Measurements from ENCODE around the gene DCAF17.
"Not testable (repeated sequence)": the region's sequence is repeated elsewhere in the genome, so short reads cannot be mapped to it uniquely, and the experiment has no call there.

DCAF17 gene

DNA sequence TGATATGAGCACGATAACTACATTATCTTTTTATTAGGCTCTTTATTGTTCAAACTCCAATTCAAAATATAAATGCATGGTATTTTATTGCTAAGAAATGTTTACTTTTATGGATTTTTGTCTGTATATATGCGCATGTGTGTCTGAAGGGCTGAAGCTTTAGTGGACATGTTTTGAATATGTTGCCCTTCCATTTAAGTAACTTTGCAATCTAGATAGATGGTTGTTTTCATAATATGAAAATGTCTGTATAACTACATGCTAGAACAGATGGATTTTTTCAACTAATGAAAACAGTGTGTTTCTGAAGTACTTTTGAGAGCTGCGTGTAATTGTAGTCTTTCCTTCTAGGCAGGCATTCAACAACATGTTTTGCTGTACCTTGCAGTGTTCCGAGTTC lies 18.7 kb downstream of the DCAF17 start:
- no peak for DNase-seq (ENCODE audit: low read depth)

DNA sequence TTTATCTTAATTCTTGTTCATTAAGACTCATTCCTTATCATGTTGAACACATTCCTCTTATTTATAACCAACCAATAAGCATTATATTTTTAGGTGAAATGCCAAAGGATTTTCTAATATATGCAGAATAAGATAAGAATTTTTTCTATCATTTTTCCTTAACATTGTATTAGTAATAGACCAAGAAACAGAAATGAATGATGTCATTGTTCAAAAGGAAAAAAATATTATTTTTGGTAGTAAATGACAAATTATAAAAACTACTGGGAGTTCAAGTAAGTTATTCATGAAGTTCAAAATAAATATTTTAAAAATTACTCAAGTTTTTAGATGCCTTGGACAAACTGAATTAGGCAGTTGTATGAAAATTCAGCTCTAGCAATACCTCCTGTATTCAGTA lies 25.5 kb downstream of the DCAF17 start:
- no peak for DNase-seq (ENCODE audit: low read depth)

DNA sequence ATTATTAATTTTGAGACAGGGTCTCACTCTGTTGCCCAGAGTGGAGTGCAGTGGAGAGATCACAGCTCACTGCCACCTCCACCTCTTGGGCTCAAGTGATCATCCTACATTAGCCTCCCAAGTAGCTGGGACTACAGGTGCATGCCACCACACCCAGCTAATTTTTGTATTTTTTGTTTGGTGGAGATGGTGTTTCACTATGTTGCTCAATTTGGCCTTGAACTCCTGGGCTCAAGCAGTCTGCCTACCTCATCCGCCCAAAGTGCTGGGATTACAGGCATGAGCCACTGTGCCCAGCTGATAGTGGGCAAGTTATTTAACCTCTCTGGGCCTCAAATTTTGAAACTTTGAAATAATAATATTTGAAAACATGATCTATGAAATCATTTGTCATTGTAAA lies 26.5 kb downstream of the DCAF17 start:
- DNase-seq (ENCODE audit: low read depth), result no peak

DNA sequence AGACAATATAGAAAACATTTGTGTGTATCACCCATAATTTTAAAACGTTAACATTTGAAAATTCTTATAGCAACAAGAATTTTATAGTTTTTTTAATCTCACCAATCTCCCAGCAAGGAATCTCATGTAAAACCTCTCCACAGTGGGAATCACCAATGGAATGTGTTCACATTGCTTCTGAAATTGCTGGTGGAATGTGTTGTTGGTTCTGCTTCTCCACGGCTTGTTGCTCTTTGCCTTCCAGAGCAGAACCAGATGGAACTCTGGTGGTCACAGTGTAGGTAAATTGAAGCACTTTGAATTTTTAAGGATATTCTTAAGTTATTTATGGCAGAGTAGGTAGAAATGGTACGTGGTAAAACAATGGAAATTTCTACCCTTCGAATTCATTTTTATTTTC lies 35.1 kb downstream of the DCAF17 start:
- DNase-seq (ENCODE audit: low read depth), result peak; percentile 6

DNA sequence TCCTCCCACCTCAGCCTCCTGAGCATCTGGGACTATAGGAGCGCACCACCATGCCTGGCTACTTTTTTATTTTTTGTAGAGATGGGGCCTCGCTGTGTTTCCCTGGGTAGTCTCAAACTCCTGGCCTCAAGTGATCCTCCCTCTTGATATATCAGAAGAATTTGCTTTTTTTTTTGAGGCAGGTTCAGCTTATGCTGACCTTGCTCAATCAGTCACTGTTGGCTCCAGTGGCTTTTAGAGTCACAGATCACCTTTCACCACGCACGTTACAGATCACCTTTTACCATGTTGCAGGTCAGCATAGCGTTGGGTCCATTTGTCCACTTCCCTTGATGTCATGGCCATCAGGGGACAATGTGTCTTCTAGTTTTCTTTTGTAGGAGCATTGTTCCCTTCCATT lies 36.1 kb downstream of the DCAF17 start:
- DNase-seq (ENCODE audit: low read depth), result no peak

DNA sequence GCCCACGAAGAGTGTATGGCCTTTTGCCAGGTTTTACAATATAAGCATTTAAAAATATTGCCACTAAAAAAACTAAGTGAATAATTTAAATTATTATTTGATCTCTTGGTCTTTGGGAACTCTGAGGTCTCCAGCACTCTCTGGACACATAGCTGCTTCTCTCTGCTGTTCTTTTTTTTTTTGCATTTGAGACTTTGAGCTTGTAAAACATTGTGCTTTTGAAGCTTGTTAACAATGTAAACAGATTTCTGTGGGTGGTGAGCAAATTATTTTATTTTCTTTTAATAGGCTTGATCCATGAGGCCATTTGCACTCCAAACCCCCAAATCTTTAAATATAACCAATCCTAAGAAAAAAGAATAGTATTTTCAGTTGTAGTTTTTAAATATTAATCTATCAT lies 42.0 kb downstream of the DCAF17 start:
- DNase-seq (ENCODE audit: low read depth), result no peak

DNA sequence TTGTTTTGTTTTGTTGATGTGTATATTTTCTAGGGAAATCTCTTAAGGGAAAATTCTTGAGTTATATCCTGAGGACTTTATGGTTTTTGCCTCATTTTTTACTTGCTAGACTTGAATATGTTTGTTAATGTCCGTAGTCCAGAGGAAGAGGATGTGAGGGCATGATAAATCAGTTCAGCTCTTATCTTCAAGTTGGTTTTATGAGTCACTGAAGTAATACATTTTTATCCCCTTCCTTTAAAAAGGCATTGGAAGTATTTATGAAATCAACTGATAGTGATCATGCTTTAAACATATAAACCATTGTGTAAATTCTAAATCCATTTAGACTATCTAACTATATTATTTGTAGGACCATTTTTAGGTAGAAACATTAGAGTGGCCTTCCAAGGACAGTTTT lies 44.3 kb downstream of the DCAF17 start:
- no peak for DNase-seq (ENCODE audit: low read depth)

DNA sequence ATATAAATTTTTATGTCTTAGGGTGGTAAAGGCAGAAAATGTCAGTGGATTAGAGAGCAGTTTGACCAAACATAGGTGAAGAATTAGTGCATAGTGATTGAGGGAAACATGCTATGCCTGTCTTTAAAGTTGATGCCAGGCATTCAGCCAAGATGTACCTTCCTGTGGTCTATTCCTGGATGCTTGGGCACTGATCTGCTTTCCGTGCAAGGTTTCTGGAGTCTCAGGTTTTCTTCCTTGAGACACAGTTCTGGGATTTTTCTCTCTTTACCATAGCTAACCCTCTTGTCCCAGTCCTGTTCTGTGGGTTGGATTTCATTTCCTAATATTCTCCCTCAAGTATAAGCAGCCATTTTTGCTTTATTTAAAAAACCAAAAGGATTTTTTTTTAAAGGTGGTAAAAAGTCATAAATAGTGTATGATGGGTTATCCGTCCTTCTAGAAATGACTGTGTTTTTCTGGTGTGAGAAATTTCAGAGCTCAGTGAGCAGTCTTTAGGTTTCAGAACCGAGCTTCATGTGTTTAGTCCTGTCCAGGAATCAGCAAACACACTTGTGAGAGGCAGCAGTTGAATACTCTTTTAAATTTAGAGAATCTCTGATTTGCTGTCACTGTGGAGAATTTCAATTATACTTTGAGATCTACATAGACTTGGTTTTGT lies 45.3 kb downstream of the DCAF17 start:
- DNase-seq (ENCODE audit: low read depth), result no peak

DNA sequence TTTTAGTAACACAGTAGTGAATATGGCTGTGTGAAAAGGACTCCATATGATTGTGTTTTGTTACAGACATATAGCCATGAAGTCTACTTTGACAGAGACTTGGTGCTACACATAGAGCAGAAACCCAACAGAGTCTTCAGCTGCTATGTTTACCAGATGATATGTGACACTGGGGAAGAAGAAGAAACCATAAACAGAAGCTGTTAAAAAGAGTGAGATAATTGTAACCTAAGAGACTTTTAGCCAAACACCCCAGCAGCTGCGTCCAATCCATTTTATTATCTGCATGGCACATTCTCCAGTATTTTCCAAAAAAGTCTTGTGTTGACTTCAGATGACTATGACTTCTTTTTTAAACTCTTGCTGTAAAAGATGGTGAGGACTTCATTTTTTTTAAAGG lies 46.9 kb downstream of the DCAF17 start:
- no peak for DNase-seq (ENCODE audit: low read depth)

DNA sequence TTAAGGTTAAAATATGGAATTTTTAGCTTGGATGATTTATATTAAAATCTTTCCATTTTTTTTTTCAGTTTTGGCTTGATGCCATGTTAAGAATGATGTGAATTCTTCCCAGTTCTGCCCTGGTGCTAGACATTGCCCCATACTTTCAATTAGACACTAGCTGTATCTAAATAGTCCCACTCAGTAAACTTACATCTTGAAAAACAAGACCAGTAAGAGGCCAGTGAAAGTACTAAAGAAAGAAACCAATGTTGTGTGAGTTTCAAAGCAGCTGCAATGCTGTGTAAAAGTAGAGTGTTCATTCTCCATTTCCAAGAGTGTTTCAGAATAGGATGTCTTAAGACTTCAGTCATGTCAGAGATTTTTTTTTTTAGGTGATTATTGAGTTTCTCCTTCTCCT lies 48.3 kb downstream of the DCAF17 start:
- DNase-seq (ENCODE audit: low read depth), result peak; percentile 4

DNA sequence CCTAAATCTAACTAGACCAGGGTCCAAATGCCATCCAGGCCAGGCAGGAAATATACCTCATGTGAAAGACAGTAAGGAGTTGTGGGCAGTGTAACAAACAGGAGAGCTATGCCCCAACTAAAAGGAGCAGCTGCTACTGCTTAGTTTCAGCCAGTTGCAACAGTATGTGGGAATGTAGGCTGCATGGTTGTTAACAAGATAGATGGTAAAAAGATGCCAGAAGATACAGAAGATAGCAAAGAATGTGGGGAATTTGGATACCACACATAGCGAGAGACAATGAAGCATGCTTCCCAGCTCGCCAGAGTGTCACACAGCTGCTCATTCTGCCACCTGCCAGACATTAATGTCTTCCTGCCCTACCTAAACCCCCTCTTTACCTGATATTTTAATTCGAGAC lies 48.9 kb downstream of the DCAF17 start:
- peak; percentile 60 for DNase-seq (ENCODE audit: low read depth)

DNA sequence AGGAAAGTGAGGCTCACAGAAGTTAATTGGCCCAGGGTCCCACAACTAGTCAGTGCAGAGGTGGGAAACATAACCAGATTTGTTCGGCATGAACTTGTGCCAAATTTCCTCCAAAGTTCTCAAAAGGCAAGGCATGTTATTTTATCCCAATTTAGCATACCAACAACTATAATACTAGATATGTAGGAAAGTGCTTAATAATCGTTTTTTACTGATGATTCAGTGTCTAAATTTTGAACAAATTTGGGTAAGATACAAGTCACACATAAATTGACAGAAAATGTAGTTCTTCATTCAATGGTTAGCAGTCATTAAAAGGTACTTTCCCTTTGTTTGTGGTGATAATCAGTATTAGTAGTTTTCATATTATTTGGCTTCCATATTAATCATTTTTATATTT lies 49.8 kb downstream of the DCAF17 start:
- DNase-seq (ENCODE audit: low read depth), result no peak

DNA sequence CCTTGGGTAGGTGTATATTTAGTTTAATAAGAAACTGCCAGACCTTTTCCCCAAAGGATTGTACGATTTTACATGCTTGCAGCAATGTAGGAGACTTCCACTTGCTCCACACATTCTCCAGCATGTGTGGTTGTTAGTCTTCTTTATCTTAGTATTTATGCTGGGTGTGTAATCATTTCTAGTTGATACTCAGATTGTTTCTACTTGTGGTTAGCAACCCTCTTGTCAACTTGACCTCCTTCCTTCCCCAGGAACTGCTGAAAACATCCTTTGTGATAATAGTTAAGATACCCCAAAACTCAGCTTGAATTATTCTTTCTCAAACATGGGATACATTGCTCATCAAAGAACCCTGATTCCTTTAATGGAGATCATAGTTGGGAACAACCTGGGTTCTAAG lies 51.1 kb downstream of the DCAF17 start:
- DNase-seq (ENCODE audit: low read depth), result no peak

DNA sequence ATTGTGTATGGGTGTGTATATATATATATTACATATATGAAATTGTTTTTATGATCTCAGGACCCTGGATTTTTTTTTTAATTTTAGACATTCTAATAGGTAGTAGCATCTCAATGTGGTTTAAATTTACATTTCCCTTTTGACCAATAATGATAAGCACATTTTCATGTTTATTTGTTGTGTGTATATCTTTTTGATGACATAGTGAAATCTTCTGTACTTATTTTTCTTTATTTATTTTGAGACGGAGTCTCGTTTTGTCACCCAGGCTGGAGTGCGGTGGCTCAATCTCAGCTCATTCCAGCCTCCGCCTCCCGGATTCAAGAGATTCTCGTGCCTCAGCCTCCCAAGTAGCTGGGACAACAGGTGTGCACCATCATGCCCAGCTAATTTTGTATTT lies 53.2 kb downstream of the DCAF17 start:
- DNase-seq (ENCODE audit: low read depth), result no peak

DNA sequence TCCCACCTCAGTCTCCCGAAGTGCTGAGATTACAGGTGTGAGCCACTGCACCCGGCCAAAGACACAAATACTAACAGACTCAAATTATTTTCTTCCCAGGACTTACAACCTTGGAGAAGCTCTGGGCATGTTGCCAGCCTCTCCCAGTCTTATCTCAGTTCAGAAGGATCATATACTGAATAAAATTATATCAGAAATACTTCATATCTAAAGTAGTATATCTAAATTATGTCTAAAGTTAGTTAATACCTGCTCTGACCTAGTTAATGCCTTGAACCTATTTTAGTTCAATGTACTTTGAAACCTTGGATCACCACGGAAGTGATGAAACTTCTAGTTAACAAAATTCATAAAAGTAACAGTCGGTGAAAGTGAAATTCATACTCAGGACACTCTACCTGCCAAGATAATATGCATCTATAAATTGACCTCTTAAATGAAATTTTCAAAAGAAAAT lies 53.8 kb downstream of the DCAF17 start:
- DNase-seq (ENCODE audit: low read depth), result no peak

DNA sequence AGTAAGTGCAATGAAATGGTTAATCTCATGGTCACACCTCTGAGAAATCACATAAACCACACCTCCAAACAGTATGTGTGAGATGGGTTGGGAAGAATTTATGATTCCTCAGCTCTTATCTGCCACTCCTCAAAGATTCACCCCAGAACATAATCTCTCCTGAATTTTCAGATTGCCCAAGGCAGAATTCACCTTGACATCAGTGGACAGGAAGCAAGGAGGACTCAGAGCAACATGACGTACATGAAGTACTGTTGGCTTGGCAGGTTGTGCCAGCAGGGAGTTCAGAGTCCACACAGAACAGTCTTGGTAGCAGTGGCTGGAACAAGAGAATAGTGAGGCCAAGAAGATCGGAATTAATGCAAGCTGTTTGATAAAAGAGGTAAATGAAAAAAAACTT lies 56.6 kb downstream of the DCAF17 start:
- no peak for DNase-seq (ENCODE audit: low read depth)

DNA sequence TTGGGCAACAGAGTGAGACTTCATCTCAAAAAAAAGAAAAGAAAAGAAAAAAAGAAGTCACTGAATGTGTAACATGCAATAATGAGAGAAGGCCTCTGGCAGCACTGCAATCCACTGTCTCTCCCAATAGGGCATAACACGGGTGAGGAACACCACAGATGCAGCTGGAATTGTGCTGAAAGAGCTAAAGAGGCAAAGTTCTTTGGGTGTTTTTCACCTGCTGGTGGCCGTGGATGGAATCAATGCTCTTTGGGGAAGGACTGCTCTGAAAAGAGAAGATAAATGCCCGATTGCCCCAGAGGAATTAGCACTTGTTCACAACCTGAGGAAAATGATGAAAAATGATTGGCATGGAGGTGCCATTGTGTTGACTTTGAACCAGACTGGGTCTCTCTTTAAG lies 57.3 kb downstream of the DCAF17 start:
- no peak for DNase-seq (ENCODE audit: low read depth)

DNA sequence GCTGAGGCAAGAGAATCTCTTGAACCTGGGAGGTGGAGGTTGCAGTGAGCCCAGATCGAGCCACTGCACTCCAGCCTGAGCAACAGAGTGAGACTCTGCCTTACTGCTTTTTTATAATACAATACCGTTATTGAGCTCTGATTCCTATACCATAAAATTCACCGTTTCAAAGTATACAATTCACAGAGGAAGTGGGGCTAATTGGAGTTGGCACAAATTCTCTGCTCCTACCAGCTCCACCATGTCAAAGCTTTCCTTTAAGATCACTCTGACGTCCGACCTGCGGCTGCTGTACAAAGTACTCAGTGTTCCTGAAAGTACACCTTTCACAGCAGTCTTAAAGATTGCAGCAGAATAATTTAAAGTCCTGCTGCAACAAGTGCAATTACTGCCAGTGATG lies 58.6 kb downstream of the DCAF17 start:
- DNase-seq (ENCODE audit: low read depth), result no peak

DNA sequence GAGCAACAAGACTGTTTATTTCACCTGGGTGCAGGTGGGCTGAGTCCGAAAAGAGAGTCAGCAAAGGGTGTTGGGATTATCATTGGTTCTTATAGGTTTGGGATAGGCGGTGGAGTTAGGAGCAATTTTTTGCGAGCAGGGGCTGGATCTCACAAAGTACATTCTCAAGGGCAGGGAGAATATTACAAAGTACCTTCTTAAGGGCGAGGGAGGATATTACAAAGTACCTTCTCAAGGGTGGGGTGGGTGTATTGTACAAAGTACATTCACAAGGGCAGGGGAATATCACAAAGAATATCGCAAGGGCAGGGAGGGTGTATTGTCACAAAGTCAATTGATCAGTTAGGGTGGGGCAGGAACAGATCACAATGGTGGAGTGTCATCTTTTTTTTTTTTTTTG lies 63.6 kb downstream of the DCAF17 start:
- DNase-seq (ENCODE audit: low read depth), result not testable (repeated sequence)

DNA sequence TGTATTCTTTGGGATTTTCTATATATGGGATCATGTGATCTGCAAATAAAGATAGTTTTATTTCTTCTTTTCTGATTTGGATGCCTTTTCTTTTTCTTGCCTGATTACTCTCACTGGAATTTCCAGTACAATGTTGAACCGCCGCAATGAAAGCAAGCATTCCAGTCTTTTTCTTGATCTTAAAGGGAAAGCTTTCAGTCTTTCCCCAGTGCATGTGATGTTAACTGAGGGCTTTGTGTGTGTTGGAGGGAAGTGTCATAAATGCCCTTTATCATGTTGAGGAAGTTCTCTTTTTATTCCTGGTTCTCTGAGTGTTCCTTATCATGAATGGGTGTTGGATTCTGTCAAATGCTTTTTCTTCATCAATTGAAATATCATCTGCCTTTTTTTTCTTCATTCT lies 71.3 kb downstream of the DCAF17 start:
- DNase-seq (ENCODE audit: low read depth), result no peak

DNA sequence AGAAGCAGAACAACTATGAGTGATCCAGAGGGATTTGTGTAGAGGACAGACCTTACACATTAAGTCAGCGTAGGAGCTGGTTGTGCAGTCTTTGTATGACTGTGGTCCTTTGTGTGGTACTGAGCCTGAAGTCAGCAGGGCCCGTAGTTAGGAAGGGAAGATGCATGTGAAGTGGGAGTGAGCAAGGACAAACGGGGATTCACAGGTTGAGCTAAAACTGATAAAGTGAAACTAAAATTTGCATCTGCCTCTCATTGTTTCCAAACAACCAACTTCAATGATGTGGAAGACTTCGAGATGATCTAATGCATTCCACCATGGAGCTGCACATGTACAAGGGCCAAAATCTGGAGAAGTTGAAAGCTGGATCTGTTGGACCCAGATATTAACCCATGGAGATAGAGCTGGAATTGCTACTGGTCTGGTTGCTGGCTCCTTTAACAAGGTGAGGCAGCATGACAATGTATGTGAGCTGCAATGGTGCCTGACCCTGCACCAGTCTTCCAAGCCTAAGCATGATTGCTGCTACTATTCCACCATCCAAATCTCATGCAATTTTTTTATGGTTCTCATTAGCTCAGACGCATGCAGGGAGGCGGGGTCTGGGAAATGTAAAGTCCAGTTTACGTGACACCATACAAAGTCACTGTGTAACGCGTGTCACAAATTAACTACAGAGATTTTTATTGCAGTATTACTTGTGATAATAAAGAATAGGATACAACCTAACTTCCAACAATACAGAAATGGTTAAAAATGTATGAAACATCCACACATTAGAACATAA lies 76.1 kb downstream of the DCAF17 start:
- DNase-seq (ENCODE audit: low read depth), result no peak

DNA sequence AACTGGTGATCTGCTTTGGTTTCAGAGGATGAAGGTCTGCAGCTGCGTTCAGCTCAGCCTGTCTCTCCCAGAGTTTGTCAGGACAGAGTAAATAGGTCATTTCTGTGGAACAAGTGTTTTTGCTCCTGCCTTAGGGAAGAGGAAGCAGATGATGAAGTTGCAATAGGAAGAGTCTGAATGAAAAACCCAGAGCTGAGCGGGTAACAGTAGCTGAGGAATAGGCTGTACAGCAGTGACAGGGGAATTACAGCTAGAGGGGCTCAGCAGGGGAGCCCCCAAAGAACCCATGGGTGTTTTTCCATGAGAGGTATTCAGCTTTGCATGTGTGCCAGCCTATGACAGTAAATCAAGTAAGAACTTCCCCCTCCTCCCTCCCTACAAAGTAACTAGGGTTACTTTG lies 78.0 kb downstream of the DCAF17 start:
- no peak for DNase-seq (ENCODE audit: low read depth)

DNA sequence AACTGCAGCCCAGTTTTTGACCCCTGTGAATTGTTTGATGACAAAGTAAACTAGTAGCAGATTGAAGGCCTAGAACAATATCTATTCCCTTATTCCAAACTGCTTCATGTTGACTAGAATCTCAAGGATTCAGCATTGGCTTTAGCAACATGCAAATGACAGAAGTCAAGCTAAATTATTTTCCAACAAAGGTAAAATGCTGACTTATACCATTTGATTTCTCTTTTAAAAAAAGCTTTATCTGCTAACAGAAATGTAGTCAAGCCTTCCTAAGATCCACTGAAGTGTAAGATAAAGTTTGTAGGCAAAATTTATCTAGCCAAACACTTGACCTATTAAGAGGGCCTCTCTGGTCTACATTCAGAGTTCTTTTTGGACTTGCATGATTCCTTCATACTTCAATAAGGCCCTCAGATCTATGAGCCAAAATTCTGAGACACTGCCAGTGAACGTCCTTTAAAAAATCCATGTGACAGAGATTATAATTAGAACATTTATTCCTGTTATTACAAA lies 78.7 kb downstream of the DCAF17 start:
- DNase-seq (ENCODE audit: low read depth), result no peak

DNA sequence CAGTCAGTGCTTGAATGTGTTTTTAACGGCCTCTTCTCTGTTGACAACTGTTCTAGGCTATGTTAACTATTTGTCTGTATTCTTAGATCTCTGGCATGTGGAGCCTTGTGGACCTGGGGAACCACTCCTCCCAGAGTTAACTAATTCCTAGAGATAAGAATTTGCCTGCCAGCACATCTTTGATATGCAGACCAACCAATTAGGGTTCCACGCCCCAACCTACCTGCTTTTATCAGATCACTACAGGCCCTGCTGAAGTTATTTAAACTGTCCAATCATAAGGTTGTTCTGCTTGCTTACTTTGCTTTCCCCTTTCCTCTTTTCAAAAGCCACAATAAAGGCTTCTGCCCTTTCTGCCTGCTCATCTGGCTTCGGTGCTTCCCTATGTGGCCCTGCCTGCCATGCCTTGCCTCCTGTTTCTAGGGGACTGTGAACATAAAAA lies 79.7 kb downstream of the DCAF17 start:
- DNase-seq (ENCODE audit: low read depth), result no peak

Measured in GM04503 (cell line).